ENCODE results near the gene MYH15.

GRCh38 chr3:108516881-108517280, 6.5 kb upstream of the MYH15 start:
- no peak for TF ChIP-seq CTCF (IDR thresholded peaks at IDR 0.05)
- TF ChIP-seq POLR2A (IDR thresholded peaks at IDR 0.05), result no peak

Data from thyroid gland (tissue), 4 donors.